ENCODE results near the gene RNF144B. TPM values are rescaled to one million over a fixed set of nuclear protein-coding genes. Genes with fewer than 3 reads are reported as not detected.

RNF144B gene
- total and polyA plus RNA-seq, 10 donors, result 6.5 to 82.5 (median 45.3) TPM

- DNase-seq, result no peak
- Histone ChIP-seq H3K36me3 (no peaks in the 10 kb centered on the region), H3K9me3 (no peaks in the 10 kb centered on the region), H3K4me1 (no peaks in the 10 kb centered on the region), H3K27me3 (replicated peaks in 1 of 7) (peaks cover 0 to 4% (median 0%) of the 10 kb centered on the region in 7 donors), H3K4me3 (no peak overlapping the region), H3K27ac (no peak overlapping the region)
- intact Hi-C loops (cut with DNase I; ENCODE audit: low total_unique reads), result no loop called here
- TF ChIP-seq POLR2AphosphoS5 (IDR thresholded peaks at IDR 0.05) (no peak), POLR2A (IDR thresholded peaks at IDR 0.05) (no peak)
- TF ChIP-seq, protein P1, sequence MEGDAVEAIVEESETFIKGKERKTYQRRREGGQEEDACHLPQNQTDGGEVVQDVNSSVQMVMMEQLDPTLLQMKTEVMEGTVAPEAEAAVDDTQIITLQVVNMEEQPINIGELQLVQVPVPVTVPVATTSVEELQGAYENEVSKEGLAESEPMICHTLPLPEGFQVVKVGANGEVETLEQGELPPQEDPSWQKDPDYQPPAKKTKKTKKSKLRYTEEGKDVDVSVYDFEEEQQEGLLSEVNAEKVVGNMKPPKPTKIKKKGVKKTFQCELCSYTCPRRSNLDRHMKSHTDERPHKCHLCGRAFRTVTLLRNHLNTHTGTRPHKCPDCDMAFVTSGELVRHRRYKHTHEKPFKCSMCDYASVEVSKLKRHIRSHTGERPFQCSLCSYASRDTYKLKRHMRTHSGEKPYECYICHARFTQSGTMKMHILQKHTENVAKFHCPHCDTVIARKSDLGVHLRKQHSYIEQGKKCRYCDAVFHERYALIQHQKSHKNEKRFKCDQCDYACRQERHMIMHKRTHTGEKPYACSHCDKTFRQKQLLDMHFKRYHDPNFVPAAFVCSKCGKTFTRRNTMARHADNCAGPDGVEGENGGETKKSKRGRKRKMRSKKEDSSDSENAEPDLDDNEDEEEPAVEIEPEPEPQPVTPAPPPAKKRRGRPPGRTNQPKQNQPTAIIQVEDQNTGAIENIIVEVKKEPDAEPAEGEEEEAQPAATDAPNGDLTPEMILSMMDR (IDR thresholded peaks at IDR 0.05 in 8 of 11, conservative IDR thresholded peaks at IDR 0.05 in 3 of 11), result no peak
- 85 to 94% (median 90%) methylated on average over 2 of the region's 2 CpGs for WGBS, 5 donors
Observed at GRCh38 chr6:18488004-18488403, 100.9 kb downstream of the RNF144B start.

- DNase-seq, result no peak
- Histone ChIP-seq H3K36me3 (no peaks in the 10 kb centered on the region), H3K4me3 (no peak overlapping the region), H3K27ac (no peak overlapping the region), H3K4me1 (no peaks in the 10 kb centered on the region), H3K9me3 (no peaks in the 10 kb centered on the region), H3K27me3 (replicated peaks in 1 of 7) (peaks cover 0 to 4% (median 0%) of the 10 kb centered on the region in 7 donors)
- no peak for TF ChIP-seq POLR2AphosphoS5 (IDR thresholded peaks at IDR 0.05)
- TF ChIP-seq POLR2A (IDR thresholded peaks at IDR 0.05), result no peak
- TF ChIP-seq, protein P1 (IDR thresholded peaks at IDR 0.05 in 8 of 11, conservative IDR thresholded peaks at IDR 0.05 in 3 of 11), result no peak
- 80 to 91% (median 85%) methylated on average over 5 of the region's 5 CpGs for WGBS, 5 donors
- intact Hi-C loops (cut with DNase I; ENCODE audit: low total_unique reads), result no loop called here
Observed at GRCh38 chr6:18488526-18489270, 101.5 kb downstream of the RNF144B start.

- Histone ChIP-seq H3K27me3 (replicated peaks in 1 of 7) (no peaks in the 10 kb centered on the region), H3K9me3 (no peaks in the 10 kb centered on the region), H3K27ac (no peak overlapping the region), H3K4me3 (no peak overlapping the region), H3K4me1 (no peaks in the 10 kb centered on the region), H3K36me3 (no peaks in the 10 kb centered on the region)
- WGBS, 5 donors, result 78 to 94% (median 88%) methylated on average over 4 of the region's 4 CpGs
- no peak for DNase-seq
- TF ChIP-seq, protein P1 (IDR thresholded peaks at IDR 0.05 in 8 of 11, conservative IDR thresholded peaks at IDR 0.05 in 3 of 11), result no peak
- no peak for TF ChIP-seq POLR2A (IDR thresholded peaks at IDR 0.05)
- no peak for TF ChIP-seq POLR2AphosphoS5 (IDR thresholded peaks at IDR 0.05)
- intact Hi-C loops (cut with DNase I; ENCODE audit: low total_unique reads), result no loop called here
Observed at GRCh38 chr6:18489335-18489734, 102.2 kb downstream of the RNF144B start.

- DNase-seq, result no peak
- no peak overlapping the region for H3K27ac ChIP-seq
- TF ChIP-seq, protein P1 (IDR thresholded peaks at IDR 0.05 in 8 of 11, conservative IDR thresholded peaks at IDR 0.05 in 3 of 11), result no peak
- no peak for TF ChIP-seq POLR2A (IDR thresholded peaks at IDR 0.05)
- no peak for TF ChIP-seq POLR2AphosphoS5 (IDR thresholded peaks at IDR 0.05)
- intact Hi-C loops (cut with DNase I; ENCODE audit: low total_unique reads), result no loop called here
- no peaks in the 10 kb centered on the region for H3K36me3 ChIP-seq
- no peaks in the 10 kb centered on the region for H3K4me1 ChIP-seq
- H3K27me3 ChIP-seq (replicated peaks in 1 of 7), result no peaks in the 10 kb centered on the region
- H3K9me3 ChIP-seq, result no peaks in the 10 kb centered on the region
- 85 to 93% (median 88%) methylated on average over 11 of the region's 11 CpGs for WGBS, 5 donors
- H3K4me3 ChIP-seq, result no peak overlapping the region
Observed at GRCh38 chr6:18491308-18492045, 104.3 kb downstream of the RNF144B start.

Data from spleen (tissue), 11 donors.